Skin epidermis (tissue), 12 donors: Measurements from ENCODE around the gene TBC1D16.
"Not testable (repeated sequence)": the region's sequence is repeated elsewhere in the genome, so short reads cannot be mapped to it uniquely, and the experiment has no call there.

Experiments used
- H3K27ac ChIP-seq, 21 experiments: fragments of 200-600 bp; sonication (generic) in 11 of 21; one replicate each; pipeline ENCODE4 v1.5.0; 2020; ENCODE audit warnings: mild to moderate bottlenecking in 3 of 21, inconsistent platforms in 2 of 21, moderate library complexity in 2 of 21
- H3K4me3 ChIP-seq, 7 experiments: fragments of 200-600 bp; sonication (generic) in 2 of 7; one replicate each; pipeline ENCODE4 v1.5.0; 2020; ENCODE audit warnings: inconsistent platforms in 2 of 7, mild to moderate bottlenecking in 2 of 7, moderate library complexity in 1 of 7

TBC1D16 gene

DNA sequence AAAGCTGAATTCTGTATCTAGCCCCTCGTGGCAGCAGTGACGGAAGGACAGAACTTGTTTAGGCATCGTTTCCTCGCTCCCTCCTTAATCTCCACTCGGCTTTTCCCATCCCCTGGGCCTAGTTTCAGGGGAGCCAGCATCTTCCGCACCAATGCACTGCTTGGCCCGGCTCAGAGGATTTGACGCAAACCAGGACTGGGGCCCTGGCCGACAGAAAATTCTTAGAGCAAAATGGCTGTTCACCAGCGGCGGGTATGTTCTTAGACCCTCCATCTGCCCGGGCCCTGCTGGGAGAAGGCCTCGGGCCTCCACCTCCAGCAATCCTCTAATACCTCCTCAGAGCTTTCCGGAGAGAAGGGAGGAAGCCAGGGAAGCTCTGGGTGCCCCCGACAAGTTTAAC is 54.6 kb downstream of the TBC1D16 start:
- Histone ChIP-seq H3K27ac (no peak overlapping the region), H3K4me3 (no peak overlapping the region)

DNA sequence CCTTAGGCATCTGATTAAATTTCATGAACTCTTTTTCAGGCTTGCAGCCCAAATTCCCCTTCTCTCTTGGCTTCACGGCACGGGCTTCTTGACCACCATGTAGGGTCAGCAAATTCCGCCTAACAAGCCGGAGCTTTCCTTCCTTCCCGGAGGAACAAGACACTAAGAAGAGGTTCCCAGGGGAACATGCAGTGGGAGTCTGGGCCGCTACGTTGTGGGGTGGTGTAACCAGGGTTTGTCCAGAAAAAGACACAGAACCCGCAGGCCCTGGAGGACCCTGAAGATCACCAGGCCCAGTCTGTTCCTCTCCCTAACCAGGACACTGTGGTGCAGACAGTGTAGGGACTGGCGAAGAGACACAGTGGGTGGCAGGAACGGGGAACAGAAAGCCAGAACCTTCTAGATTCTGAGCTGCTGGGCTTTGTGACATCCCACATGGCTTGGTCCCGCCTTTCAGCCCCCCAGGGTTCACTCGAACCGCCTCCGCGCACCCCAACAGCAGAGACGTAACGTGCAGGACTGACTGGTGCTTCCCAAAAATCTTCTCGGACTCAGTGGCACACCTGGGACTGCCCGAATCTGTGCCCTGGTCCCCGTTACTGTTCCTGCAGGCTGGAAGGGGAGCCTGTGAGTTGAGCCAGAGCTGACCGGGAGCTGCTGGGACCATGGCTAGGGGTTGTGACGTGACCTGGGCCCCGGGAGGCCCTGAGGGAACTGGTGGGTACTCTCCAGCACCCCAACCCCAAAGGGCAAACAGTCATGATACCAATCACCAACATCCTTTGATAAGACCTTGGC is 55.2 kb downstream of the TBC1D16 start:
- peak overlapping the region in 1 of 21 experiments; percentile 10 for H3K27ac ChIP-seq
- no peak overlapping the region for H3K4me3 ChIP-seq

DNA sequence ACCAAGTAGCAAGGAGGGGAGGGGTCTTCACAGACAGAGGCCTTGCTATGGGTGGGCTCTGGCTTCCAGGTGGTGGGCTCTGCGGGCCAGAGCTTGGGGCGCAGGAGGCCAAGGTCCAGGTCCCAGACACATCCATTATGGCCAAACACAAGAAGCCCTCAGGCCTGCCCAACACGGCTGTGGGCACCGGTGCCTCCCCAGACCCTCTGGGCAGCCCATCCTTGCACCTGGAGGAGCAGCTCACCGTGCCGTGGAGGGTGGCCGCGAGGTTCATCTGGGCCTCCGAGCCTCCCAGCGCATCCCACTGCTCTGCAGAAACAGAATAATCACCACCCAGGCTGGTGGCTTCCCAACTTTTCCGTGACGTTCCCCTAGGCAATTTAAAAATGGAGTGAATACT is 55.9 kb downstream of the TBC1D16 start:
- H3K4me3 ChIP-seq, result no peak overlapping the region
- H3K27ac ChIP-seq, result peak overlapping the region in 1 of 21 experiments; percentile 63

DNA sequence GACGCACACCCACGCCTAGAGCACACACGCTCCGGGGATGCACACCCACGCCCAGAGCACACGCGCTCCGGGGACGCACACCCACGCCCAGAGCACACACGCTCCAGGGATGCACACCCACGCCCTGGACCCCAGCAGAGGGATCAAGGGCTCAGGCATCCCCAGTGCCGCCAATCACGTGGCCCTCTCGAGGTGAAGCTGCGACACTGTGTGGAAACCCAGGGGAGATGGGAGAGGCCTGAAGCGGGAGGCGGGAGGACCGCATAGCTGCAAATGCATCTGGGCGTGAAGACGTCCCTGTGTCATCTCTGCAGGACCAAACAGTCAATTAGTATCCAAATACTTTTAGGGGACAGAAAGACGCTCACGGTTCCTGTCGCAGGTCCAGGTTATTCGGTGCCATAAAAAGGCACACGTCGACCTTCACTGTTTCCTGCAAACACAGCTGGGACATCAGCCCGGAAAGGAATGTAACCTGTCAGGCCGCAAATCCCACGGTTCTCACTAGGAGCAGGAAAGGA is 56.4 kb downstream of the TBC1D16 start:
- Histone ChIP-seq H3K4me3 (no peak overlapping the region), H3K27ac (peak overlapping the region in 3 of 21 experiments; percentile 35 to 67 (median 63))

DNA sequence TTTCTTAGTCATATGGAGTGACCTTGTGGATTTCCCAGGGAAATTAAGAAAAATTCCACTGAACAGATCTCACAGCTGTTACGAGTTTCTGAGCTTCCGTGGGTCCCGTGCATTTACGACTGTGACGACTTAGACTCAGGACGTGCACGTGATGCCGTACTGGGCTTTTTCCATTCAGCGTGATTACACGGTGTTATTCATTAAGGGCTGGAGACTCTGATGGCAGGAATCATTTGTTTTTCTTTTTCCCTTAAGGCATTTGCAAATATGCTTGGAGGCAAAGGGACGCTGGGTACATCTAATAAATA is 57.2 kb downstream of the TBC1D16 start:
- H3K4me3 ChIP-seq, result no peak overlapping the region
- peak overlapping the region in 7 of 21 experiments; percentile 20 to 77 (median 29) for H3K27ac ChIP-seq

- H3K27ac ChIP-seq, result peak overlapping the region in 7 of 21 experiments; percentile 9 to 77 (median 23)
- H3K4me3 ChIP-seq, result no peak overlapping the region
Measured at GRCh38 chr17:79977708-79978547, 57.7 kb downstream of the TBC1D16 start.

- peak overlapping the region in 1 of 21 experiments; percentile 77 for H3K27ac ChIP-seq
- H3K4me3 ChIP-seq, result no peak overlapping the region
Measured at GRCh38 chr17:79977161-79977631, 58.5 kb downstream of the TBC1D16 start.

DNA sequence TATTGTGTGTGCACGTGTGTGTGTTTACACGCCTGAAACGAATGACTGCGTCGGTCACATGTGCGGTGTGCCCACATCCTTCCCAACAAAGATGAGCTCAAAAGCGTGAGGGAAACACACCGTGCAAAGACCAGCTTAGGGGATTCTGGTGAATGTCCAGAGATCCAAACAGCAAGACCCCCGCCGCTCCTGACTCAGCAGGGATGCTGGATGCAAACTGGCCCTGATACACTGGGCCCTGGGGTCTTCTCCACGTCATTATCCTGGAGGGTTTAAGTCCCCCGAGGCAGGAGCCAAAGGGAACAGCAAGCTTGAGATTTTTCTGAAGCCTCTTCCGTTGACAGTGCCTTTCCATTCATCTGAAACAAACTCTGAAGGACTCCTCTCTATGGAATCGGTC is 59.2 kb downstream of the TBC1D16 start:
- H3K27ac ChIP-seq, result no peak overlapping the region

GRCh38 chr17:79975498-79976134 is 60.1 kb downstream of the TBC1D16 start:
- H3K27ac ChIP-seq, result no peak overlapping the region
- no peak overlapping the region for H3K4me3 ChIP-seq

More for the DNA sequence above, 59.2 kb downstream of the TBC1D16 start:
- H3K4me3 ChIP-seq, result no peak overlapping the region

- Histone ChIP-seq H3K4me3 (no peak overlapping the region), H3K27ac (peak overlapping the region in 3 of 21 experiments; percentile 29 to 39 (median 33))
Measured at GRCh38 chr17:79974566-79975497, 60.8 kb downstream of the TBC1D16 start.

- no peak overlapping the region for H3K4me3 ChIP-seq
- H3K27ac ChIP-seq, result no peak overlapping the region
Measured at GRCh38 chr17:79971651-79972050, 64.0 kb downstream of the TBC1D16 start.

GRCh38 chr17:79970576-79971068 is 65.0 kb downstream of the TBC1D16 start:
- Histone ChIP-seq H3K27ac (no peak overlapping the region), H3K4me3 (no peak overlapping the region)

DNA sequence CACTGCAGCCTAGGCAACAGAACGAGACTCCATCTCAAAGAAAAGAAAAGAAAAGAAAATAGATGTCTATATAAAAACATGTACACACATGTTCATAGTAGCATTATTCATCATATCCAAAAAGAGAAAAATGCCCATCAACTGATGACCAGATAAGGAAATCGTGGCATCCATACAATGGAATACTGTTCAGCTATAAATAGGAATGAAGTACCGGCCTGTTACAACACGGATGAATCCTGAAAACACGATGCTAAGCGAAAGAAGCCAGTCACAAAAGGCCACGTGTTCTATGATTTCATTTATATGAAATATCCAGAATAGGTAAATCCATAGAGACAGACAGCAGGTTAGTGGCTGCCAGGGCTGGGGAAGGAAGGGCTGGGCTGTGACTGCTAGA is 65.8 kb downstream of the TBC1D16 start:
- no peak overlapping the region for H3K4me3 ChIP-seq
- no peak overlapping the region for H3K27ac ChIP-seq

GRCh38 chr17:79968116-79968515 is 67.6 kb downstream of the TBC1D16 start:
- no peak overlapping the region for H3K4me3 ChIP-seq
- H3K27ac ChIP-seq, result no peak overlapping the region

GRCh38 chr17:79966681-79967080 is 69.0 kb downstream of the TBC1D16 start:
- Histone ChIP-seq H3K4me3 (no peak overlapping the region), H3K27ac (no peak overlapping the region)

DNA sequence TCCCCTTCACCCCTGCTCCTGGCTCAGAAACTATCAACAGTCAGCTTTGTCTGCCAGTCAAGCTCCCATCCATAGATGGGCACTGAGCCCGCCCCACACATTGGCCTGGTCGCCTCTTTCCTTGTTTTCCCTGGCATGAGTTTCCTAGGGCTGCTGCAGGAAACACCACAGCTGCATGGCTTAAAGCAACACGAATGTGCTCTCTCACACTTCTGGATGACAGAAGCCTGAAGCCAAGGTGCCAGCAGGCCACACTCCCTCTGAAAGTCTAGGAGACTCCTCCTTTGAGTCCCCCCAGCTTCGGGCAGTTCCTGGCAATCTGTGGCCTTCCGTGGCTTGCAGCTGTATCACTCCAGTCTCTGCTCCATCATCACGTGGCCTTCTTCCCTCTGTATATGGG is 69.9 kb downstream of the TBC1D16 start:
- Histone ChIP-seq H3K27ac (no peak overlapping the region), H3K4me3 (no peak overlapping the region)

- H3K4me3 ChIP-seq, H3K27ac ChIP-seq: not testable (repeated sequence)
Measured at GRCh38 chr17:79962467-79962866, 73.2 kb downstream of the TBC1D16 start.

DNA sequence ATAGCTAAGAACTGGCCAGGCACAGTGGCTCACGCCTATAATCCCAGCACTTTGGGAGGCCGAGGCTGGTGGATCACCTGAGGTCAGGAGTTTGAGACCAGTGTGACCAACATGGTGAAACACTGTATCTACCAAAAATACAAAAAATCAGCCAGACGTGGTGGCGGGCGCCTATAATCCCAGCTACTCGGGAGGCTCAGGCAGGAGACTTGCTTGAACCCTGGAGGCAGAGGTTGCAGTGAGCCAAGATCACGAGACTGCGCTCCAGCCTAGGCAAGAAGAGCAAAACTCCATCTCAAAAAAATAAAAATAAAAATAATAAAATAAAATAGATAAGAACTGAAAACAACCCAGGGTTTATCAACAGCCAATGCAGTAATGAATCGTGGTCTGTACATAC is 74.1 kb downstream of the TBC1D16 start:
- not testable (repeated sequence) for H3K27ac ChIP-seq, H3K4me3 ChIP-seq
